NCI-H345 treated with DMSO at 0.1 percent for 48 hours (cell line): ENCODE measurements around the gene FBXO3.
"Not testable (repeated sequence)": the region's sequence is repeated elsewhere in the genome, so short reads cannot be mapped to it uniquely, and the experiment has no call there.

Experiments used
- DNase-seq: peaks from one replicate; lab custom pipeline; 2025; ENCODE audit not compliant: unreplicated experiment; lab: John Stamatoyannopoulos, UW

The FBXO3 gene

GRCh38 chr11:33773987-33774735, at the start of gene FBXO3:
Gene FBXO3 (minus strand): TSS chr11:33774520. CDS start chr11:33774497, 23 bp downstream.
- peak; percentile 65 for DNase-seq

DNA sequence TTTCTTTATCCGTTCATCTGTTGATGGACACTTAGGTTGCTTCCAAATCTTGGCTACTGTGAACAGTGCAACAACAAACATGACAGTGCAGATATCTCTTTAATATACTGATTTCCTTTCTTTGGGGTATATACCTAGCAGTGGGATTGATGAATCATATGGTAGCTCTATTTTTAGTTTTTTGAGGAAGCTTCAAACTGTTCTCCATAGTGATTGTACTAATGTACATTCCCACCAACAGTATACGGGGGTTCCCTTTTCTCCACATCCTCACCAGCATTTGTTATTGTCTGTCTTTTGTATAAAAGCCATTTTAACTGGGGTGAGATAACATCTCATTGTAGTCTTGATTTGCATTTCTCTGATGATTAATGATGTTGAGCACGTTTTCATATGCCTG, 48.7 kb upstream of the FBXO3 start:
- not testable (repeated sequence) for DNase-seq

GRCh38 chr11:33819278-33820035, 45.1 kb upstream of the FBXO3 start:
- DNase-seq: no peak

DNA sequence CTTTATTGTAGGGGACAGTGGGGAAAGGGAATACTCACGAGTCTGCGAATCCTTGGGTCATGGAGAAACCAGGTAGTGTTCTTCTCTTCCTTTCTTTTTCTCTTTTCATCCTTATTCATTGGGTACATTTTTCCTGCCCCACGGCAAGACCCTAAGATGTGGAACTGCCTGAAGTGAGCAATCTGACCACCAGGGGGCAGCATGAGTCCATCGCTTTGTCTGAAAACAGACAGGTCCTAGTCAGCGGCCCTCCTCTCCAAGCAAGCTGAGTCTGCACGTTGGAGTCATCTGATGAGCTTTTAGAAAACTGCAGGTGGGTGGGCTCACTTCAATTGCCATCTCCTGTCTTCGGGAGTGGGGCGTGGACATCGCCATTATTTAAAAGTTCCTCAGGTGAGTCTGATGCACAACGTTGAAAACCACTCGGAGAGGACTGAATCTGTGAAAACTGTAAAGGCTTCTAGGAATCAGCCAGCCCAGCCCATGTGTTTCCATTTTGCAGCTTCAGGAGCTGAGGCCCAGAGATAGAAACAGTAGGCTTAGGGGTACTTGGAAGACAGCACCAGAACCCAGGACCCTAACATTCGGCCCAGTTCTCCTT, 34.0 kb upstream of the FBXO3 start:
- DNase-seq: peak; percentile 65

DNA sequence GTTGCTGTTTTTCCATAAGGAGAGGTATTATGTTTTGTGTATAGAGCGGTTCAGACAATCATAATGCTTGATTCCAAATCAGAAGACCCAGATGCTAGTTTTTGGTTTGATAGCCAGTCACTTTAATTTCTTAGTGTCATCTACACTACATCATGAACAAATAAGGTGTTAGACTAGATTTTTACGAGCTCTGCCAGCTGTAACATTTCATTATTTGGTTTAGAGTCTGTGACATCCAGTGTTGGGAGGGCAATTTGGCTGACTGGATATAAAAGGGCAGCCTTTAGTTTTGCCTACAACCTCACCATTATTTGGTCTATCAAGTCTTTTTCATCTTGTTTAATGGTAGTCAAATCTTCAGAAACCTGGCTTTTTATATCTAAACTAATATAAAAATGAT, 30.2 kb upstream of the FBXO3 start:
- DNase-seq: no peak

GRCh38 chr11:33802194-33802950, 28.1 kb upstream of the FBXO3 start:
- peak; percentile 84 for DNase-seq

DNA sequence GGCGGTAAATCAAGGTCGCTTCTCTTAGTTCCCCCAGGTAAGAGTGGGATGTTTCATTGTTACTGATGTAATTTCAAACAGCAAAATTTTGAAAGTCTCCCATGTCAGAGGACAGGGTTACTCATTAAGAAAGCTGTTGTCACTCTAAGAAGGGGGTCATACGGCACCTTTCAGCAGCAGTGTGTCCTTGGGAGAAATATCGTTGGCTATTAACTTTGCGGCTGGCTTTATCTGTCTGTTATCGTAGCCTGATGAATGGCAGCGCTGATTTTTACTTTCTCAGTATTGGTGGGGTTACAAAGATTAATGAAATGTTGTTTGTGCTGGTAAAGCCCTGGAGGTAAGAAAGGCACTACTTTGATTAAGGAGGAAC, 27.5 kb upstream of the FBXO3 start:
- DNase-seq: no peak

GRCh38 chr11:33797879-33798278, 23.6 kb upstream of the FBXO3 start:
- DNase-seq: no peak

DNA sequence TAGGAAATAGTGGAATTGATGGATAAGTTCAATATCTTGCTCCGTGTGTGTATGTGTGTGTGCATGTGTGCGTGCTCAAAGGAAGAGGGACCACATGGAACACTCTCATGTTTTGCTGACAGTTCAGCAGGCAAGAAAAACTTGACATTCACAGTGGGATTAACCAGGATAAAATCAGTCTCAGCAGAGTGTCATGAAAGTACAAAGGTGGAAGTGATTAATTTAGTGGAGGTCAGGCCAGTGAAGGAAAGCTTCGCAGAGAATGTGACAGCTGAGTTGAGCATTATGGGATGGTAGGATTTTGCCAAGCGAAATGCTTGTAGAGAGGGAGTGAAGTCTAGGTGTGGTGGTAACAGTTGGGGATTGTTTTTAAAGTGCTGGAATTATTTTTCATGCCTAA, 15.7 kb upstream of the FBXO3 start:
- no peak for DNase-seq

DNA sequence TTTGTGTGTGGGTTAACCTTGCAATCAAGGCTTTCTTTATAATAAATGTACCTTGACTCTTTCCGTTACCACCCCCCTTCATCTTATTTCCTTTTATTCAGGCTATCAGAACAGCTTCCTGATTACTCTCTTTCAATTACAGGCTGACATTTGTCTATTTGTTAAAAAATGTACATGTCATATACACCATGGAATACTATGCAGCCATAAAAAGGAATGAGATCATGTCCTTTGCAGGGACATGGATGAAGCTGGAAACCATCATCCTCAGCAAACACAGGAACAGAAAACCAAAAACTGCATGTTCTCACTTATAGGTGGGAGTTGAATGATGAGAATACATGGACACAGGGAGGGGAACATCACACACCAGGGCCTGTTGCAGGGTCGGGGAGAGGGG, 13.8 kb upstream of the FBXO3 start:
- not testable (repeated sequence) for DNase-seq

GRCh38 chr11:33787076-33787475, 12.8 kb upstream of the FBXO3 start:
- DNase-seq: no peak

DNA sequence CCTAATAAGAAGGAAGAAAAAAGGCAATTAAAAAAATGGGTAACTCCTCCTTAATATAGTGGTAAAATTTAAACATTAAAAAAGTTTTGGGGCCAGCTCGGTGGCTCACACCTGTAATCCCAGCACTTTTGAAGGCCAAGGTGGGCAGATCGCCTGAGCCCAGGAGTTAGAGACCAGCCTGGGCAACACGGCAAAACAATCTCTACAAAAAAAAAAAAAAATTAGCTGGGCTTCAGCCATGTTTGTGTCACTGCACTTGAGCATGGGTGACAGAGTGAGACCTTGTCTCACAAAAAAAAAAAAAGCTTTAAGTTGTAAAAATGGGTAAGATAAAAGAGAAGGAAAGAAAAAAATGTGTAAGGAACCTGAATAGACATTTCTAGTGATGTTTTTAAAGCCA, 11.3 kb upstream of the FBXO3 start:
- DNase-seq: no peak

GRCh38 chr11:33779849-33780528, 5.7 kb upstream of the FBXO3 start:
- no peak for DNase-seq

- no peak for DNase-seq
Observed at GRCh38 chr11:33778675-33779074, 4.4 kb upstream of the FBXO3 start.

- DNase-seq: no peak
Observed at GRCh38 chr11:33777906-33778305, 3.6 kb upstream of the FBXO3 start.

- DNase-seq: no peak
Observed at GRCh38 chr11:33775832-33776470, 1.6 kb upstream of the FBXO3 start.

GRCh38 chr11:33775467-33775807, 1.1 kb upstream of the FBXO3 start:
- DNase-seq: no peak

- no peak for DNase-seq
Observed at GRCh38 chr11:33774736-33775466, 581 bp upstream of the FBXO3 start.

- no peak for DNase-seq
Observed at GRCh38 chr11:33773404-33773986, 825 bp downstream of the FBXO3 start.
